Measurements from ENCODE around the gene ARMC9.

The ARMC9 gene

DNA sequence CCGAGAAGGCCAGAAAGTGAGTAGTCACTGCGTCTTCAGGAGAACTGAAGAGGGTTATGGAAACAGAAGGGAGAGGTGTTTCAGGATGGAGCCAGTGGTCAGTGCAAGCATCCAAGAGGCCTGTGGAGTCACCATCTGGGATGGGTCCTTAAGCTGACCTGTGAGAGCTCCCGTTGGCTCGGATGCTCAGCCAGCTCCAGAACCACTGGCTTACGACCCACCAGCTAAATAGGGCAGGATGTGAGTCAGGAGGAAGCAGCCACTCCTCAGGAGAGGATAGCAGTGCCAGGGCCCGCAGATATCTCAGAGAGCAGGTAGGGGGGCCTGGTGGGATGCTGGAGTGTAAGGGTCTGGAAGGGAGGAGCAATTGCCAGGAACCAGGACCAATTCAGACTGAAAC, 134.0 kb downstream of the ARMC9 start:
- no peak for FAIRE-seq
- TF ChIP-seq, protein P1, sequence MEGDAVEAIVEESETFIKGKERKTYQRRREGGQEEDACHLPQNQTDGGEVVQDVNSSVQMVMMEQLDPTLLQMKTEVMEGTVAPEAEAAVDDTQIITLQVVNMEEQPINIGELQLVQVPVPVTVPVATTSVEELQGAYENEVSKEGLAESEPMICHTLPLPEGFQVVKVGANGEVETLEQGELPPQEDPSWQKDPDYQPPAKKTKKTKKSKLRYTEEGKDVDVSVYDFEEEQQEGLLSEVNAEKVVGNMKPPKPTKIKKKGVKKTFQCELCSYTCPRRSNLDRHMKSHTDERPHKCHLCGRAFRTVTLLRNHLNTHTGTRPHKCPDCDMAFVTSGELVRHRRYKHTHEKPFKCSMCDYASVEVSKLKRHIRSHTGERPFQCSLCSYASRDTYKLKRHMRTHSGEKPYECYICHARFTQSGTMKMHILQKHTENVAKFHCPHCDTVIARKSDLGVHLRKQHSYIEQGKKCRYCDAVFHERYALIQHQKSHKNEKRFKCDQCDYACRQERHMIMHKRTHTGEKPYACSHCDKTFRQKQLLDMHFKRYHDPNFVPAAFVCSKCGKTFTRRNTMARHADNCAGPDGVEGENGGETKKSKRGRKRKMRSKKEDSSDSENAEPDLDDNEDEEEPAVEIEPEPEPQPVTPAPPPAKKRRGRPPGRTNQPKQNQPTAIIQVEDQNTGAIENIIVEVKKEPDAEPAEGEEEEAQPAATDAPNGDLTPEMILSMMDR (IDR thresholded peaks at IDR 0.05; ENCODE audit: insufficient read depth, missing control alignments), result no peak
- no peak for DNase-seq (ENCODE audit: insufficient read length, low spot score)

DNA sequence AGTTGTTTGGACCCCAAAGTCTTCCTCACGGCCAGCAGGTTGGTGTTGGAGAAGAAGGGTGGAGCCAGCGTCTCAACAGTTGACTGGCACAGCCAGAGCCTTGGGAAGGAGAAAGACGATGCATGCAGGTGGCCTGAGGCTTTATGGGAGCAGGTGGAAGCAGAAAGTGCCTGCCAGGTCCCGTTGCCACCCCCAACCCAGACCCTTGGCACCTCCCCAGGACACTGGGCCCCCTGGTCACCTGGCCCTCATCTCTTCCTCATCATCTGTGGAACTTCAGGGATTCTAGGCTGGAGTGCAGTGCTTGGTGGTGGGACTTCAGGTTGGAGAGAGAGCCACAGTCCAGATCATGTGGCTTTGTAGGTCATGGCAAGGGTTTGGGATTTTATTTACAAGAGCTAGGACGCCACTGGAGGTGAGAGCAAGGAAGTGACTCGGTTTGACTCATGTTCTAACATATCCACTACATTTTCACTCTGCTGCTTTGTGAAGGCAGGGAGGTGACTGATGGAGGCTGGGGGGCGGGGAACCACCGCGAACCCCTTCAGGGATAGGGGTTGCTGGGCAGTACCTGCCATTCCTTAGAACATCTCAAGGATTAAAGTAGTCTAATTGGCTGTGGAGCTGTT, 134.6 kb downstream of the ARMC9 start:
- TF ChIP-seq, protein P1 (IDR thresholded peaks at IDR 0.05; ENCODE audit: insufficient read depth, missing control alignments), result no peak
- no peak for DNase-seq (ENCODE audit: insufficient read length, low spot score)
- no peak for FAIRE-seq

DNA sequence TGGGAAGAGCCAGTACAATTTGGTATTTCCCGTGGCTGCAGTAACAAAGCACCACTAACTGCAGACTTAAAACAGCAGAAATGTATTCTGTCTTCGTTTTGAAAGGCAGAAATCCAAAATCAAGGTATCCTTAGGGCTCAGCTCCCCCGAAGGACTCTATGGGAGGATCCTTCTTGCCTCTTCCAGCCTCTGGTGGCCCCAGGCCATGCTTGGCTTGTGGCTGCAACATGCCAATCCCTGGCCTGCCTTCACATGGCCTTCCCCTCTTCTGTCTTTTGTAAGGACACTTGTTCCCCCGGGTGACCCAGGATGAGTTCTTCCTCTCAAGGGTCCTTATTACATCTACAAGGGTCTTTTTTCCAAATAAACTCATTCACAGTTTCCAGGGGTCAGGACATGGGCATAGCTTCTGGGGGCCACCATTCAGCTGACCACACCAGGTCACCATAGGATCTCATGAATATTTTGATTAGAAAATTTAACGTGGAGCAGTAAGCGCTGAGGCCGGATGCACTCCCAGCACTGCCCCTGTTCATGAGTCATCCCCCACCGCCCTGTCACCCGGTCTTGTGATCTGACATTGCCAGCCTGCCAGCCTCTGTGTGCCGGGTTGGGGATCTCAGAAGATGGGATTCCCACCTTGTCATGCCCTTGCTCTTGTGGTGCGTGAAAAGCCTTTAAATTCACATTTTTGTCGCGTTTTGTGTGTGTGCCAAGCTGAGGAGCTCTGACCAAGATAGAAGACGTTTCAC, 135.9 kb downstream of the ARMC9 start:
- no peak for FAIRE-seq
- TF ChIP-seq, protein P1 (IDR thresholded peaks at IDR 0.05; ENCODE audit: insufficient read depth, missing control alignments), result no peak
- DNase-seq (ENCODE audit: insufficient read length, low spot score), result no peak

GRCh38 chr2:231334981-231335380, 136.6 kb downstream of the ARMC9 start:
- TF ChIP-seq, protein P1 (IDR thresholded peaks at IDR 0.05; ENCODE audit: insufficient read depth, missing control alignments), result no peak
- no peak for FAIRE-seq
- no peak for DNase-seq (ENCODE audit: insufficient read length, low spot score)

DNA sequence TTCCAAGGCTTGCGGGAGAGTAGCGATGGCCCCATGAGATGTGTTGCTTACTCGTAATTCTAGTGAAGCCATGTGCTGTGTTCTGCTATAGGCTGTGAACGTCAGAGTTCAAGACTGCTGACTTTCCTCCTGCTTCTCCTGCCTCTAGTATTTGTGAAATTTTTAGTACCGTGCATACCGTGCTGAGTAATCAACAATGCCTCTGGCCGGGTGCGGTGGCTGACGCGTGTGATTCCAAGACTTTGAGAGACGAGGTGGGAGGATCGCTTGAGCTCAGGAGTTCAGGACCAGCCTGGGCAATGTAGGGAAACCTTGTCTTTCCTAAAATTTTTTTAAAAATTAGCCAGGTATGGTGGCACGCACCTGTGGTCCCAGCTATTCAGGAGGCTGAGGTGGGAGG, 137.2 kb downstream of the ARMC9 start:
- no peak for FAIRE-seq
- no peak for DNase-seq (ENCODE audit: insufficient read length, low spot score)
- TF ChIP-seq, protein P1 (IDR thresholded peaks at IDR 0.05; ENCODE audit: insufficient read depth, missing control alignments), result no peak

- DNase-seq (ENCODE audit: insufficient read length, low spot score) (no peak), FAIRE-seq (no peak)
- TF ChIP-seq, protein P1 (IDR thresholded peaks at IDR 0.05; ENCODE audit: insufficient read depth, missing control alignments), result no peak
Observed at GRCh38 chr2:231336236-231336635, 137.8 kb downstream of the ARMC9 start.

- TF ChIP-seq, protein P1 (IDR thresholded peaks at IDR 0.05; ENCODE audit: insufficient read depth, missing control alignments), result no peak
- DNase-seq (ENCODE audit: insufficient read length, low spot score) (no peak), FAIRE-seq (no peak)
Observed at GRCh38 chr2:231336700-231337099, 138.3 kb downstream of the ARMC9 start.

Data from D721Med (cell line).